NCI-H2081 treated with DMSO at 0.1 percent for 48 hours (cell line): ENCODE results near the gene ATG101.

Experiments used
- DNase-seq: peaks from one replicate; lab custom pipeline; 2025; lab: John Stamatoyannopoulos, UW

Gene ATG101

DNA sequence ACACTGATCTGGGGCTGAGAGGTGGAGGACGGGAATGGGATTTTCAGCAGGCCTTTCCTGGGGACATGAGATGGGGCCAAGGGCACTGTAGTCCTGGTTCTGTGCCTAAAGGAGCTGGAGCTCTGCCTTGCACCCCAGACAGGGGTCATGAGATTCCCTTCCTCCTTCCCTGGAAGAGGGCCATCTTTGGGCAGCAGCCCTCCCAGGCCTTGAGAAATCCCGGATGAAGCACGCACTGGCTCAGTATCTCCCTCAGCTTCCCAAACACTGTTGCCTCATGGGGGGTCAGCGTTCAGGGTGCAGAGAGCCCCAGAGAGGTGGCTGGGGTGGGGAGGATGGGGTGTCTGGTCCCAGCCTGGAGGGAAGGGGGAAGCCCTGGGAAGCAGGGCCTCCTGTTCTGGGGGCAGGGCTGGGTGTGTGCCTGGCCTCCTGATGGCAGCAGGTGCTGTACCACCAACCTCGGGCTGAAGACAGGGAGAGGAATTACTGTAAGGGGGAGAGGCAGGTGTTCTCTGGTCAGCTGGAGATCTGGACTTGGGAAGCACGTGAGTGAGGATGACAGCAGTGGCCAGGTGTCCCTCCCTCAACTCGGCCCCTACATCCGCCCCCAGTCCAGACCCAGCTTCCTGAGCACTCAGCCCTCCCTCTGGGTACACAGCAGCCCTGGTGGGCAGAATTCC is 26.9 kb upstream of the ATG101 start:
- DNase-seq: peak; percentile 48

DNA sequence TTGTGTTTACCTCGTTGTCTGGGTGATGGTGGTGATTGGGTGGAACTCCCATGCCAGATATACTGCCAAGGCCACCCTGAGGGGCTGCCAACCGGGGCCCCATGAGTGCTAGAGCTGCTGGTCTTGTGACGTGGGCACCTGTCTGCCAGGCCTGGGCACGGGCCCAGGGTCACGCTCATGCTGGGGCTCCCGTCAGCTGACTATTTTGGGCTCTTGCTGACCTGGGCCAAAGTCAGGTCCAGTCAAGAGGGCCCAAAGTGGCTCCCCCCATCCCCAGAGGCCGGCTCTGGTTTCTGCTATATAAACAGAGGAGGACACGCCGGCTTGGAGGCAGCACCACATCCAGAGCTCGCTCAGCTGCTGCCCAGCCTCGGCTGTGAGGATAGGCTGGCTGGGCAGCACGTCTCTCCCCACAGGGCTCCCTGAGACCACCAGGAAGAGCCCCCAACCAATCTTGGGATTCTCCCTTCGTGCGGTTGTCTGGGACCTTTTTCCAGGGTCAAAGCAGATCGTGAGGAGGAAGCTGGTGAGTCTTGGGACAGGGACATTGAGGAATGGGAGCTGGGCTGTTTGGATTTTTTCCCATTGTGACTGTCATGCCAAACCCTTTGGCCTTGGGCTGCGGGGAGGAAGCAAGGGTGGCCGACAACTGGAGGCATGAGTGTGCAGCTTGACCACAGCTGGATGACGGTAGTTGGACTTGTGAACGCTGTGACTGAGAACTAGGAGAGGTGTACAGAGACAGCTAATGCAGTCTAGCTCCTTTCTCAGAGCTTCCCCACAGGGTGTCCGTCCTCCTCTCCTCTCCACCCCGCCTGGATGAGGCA is 26.2 kb upstream of the ATG101 start:
- DNase-seq: no peak

DNA sequence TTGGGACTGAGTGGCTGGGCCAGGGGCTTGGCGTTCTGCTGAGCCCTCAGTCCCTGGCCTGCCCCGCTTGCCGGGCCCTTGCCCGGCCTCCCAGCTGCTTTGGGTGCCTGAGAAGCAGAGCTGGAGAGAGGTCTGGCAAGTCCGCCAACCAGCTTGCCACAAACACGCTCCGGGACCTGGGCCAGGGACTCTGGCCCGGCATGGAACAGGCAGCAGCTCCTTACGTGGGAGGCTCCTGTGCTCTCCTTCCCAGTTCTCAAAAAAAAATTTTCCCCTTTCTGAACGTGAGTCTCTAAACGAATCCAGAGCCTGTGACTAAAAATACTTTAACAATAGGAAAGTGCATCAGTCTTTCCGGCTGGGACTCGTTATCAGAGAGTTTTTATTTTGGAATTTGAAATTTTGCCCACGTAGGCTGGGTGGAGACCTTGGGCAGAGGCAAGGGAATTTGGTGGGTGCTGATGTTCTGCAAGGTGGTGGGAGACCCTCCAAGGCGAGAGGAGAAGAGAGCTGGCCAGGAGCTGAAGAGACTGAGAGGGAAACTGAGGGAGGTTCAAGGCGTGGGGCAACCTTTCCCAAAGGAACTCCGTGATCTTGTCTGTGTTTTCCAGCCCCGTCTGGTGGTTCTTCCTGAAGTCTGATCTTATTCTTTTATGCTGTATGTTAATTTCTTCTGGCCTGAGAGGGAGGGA is 25.3 kb upstream of the ATG101 start:
- DNase-seq: no peak

DNA sequence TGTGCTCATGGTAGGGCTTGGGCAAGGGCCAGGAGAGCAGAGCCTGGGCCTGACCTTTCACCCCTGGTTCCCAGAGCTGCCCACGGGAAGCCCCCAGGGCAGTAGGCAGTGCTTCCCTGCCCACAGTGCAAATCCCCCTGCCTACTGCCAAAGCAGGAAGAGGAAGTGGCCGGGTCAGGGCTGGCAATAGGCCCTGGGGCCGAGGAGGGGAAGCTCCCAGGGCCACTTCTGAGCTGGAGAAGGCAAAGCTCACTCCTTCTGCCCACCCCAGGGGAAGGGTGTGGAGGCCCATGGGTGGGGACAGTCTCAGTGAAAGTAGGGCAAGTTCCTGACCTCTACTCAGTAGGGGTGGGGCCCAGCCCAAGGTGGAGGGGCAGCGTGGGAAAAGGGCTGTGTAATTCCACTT is 24.0 kb upstream of the ATG101 start:
- no peak for DNase-seq

DNA sequence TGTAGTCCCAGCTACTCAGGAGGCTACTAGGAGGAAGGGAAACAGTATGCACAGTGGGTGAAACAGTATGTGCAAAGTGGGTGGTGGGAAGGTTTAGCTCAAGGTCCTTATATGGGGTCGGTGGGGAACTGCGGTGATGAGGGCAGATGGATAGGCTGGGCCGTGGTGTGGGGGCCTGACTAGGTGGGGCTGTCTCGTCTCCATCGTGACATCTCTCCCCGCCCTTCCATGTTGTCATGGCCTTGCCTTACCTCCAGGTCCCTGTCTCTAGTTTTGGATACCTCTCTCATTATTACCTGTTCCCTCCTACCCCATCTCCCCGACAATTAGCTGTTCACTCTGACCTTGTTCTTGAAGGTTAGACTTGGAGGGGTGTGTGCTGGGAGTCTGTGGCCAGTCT is 22.9 kb upstream of the ATG101 start:
- DNase-seq: no peak

DNA sequence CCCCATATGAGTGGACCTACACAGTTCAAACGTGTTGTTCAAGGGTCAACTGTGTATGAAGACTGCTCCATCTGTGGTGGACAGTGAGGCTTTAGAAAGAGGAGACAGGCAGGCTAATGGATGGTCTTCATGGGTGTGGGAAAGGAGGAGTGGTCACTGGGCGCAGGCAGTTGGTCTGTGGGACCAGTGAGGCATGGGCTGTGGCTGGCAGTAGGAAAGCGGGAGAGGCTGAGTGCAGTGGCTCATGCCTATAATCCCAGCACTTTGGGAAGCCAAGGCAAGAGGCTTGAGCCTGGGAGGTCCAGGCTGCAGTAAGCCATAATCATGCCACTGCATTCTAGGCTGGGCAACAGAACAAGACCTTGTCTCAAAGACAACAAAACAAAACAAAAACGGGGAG is 20.5 kb upstream of the ATG101 start:
- no peak for DNase-seq

DNA sequence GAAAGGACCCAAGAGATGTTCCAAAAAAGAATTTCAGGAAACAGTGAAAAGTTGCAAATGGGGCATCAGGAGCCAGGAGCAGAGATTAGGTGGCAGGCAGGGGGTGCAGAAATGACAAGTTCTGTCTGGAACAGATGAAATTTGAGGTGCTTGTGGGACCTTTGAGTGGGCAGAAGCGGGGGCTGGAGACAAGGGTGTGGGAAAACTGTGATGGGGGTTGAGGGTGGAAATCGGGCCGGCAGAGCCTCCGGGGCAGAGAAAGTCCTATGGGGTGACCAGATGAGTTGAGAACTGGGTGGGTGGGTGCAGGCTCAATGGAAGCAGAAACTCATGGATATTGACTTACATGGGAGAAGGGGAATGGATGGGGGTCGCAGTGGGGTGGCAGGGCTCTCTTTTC is 20.1 kb upstream of the ATG101 start:
- no peak for DNase-seq

DNA sequence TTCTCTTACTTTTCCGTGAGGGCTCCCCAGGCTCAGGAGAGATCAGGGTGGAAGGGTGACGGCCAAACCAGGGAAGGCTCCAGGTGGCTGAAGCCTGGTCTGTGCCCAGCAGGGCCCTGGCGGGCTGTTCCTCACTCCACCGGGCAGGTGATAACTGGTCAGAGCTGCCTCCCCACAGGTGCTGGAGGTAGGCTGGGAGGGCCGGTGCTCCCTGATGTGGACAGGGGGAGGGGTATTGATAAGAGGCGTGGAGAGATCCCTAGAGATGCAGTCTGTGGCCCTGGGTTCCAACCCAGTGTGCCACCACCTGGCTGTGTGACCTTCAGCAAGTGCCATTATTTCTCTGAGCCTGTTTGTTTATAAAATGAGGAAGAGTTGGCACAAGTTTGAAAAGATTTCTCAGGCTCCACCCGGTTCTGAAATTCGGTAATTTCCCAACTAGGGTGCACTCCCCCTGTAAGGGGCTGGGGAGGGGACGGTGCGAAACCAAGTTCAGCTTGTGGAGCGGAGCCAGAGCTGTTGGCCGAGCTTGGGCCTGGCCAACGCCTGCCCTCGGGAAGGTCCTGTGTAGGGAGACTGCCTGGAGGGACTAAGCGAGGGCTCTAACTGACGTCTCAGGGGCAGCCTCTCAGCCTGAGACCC is 19.5 kb upstream of the ATG101 start:
- DNase-seq: no peak

DNA sequence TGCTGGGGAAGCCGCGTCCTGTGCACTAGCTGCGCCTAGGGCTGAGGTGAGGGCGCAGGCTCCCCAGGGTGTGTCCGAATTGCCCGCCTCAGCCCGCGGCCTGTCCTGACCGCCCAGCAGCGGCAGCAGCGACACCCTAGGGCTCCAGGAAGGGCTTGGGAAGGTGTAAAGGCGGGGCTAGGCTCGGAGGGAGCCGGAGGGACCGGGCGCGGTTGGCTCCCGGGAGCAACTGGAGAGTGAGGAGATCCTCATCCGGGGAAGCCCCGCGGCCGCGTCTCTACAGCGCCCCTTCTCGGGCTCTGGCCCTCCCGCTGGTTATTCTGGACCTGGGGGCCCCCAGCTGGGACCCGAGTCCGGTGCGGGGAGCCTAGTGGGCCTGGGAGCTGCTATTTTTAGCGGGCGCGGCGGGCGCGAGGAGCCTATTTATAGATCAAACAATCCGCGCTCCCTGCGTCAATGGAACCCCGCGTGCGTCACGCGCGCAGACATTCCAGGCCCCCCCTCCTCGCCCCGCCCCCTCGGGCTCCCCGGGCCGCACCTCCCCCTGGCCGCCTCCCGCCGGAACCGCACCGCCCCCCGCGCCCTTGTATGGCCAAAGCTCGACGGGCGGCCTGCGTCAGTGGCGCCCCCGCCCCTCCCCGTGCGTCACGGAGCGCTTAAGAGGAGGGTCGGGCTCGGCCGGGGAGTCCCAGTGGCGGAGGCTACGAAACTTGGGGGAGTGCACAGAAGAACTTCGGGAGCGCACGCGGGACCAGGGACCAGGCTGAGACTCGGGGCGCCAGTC is 18.8 kb upstream of the ATG101 start, which contains the start of gene NR4A1:
NR4A1 (plus strand) TSS at position 685 of the 784 bp plus-strand sequence. CDS start 2,887 bp downstream, outside the sequence.
- no peak for DNase-seq

DNA sequence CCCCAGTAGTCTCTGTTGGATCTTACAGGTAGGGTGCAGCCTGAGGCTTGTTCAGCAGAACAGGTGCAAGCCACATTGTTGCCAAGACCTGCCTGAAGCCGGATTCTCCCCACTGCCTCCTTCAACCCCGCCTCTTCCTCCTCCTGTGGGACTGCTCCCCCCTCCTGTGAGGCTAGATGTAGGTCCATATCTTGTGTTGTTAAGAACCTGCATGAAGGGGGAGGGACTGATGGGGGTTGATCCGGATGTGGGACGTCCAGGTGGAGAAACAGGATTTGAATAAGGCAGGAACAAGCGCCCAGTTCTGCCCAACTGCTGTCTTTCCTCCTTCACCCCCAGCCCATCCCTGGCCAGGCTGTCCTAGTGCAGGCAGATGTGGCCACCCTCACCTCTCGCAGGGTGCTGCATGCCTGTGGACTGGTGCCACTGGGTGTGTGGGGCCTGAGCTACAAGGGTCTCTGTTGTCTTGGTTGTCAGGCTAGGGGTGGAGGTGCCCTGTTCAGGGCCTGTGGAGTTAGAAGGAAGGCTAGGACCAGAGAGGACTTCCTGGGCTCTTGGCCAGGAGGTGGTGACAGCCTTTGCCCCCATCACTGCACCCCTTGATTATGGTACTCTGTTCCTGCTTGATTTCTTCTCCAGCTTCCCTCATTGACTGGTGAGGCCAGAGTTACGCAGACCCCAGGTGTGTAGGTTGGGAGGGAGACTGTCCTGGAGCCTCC is 17.2 kb upstream of the ATG101 start:
- no peak for DNase-seq

DNA sequence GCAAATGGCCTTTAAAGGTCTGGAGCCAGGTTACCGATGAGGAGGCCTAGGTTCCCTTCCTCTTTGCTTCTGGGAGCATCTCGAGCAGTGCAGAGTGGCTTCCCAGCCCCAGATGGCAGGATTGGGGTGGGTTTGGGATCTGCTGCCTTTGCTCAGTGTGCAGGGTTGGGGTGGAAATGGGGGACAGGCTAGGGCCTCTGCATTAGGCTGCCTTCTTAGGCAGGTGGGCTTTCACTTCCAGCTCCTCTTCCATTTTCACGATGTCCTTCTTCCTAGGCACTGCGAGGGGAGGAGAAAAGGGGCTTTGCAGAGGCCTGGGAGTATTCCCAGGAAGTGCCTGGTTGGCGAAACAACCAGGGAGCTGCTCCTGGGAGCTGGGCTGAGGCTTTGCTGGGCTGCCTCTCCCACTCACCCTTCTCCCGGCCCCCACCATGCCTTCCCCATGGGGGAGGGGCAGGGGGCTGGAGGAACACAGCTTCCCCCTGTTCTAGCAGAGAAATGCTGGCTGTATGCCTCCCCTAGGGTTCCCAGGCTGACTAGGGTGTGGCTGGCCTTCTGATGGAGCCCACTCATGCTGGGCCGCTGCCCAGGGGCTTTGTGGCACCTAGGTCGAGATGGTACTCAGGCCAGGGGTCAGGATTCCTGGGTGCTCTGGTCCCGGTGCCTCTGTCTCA is 16.1 kb upstream of the ATG101 start:
- no peak for DNase-seq

DNA sequence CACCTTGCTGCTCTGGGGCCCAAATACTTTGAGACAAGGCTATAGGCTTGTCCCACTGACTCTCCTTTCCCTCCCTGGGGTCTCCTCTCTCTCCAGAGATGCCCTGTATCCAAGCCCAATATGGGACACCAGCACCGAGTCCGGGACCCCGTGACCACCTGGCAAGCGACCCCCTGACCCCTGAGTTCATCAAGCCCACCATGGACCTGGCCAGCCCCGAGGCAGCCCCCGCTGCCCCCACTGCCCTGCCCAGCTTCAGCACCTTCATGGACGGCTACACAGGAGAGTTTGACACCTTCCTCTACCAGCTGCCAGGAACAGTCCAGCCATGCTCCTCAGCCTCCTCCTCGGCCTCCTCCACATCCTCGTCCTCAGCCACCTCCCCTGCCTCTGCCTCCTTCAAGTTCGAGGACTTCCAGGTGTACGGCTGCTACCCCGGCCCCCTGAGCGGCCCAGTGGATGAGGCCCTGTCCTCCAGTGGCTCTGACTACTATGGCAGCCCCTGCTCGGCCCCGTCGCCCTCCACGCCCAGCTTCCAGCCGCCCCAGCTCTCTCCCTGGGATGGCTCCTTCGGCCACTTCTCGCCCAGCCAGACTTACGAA is 15.4 kb upstream of the ATG101 start:
- no peak for DNase-seq

DNA sequence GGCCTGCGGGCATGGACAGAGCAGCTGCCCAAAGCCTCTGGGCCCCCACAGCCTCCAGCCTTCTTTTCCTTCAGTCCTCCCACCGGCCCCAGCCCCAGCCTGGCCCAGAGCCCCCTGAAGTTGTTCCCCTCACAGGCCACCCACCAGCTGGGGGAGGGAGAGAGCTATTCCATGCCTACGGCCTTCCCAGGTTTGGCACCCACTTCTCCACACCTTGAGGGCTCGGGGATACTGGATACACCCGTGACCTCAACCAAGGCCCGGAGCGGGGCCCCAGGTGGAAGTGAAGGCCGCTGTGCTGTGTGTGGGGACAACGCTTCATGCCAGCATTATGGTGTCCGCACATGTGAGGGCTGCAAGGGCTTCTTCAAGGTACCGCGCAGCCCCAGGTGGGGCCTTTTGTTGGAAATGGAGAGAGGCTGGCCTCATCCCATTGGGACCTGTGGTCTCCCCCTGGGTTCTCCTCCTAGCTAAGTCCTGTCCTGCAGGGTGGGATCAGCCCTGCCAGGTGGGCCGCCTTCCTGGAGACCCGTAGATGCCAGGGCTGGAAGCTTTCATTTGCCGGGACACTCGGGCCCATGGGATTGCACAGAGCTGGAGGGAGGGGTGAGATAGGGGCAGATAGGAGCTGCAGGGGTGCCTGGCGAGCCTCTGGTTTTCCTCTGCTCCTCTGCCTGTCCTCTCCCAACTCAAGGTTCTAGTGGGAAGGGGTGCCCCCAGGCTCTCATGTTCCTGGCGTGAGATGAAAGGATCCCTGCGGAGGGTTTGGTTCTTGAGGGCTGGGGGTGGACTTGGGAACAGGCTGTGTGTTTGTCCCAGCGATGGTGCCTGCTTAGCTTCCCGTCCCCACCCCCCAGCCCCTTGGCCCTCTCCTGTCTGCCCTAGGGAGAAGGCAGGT is 14.7 kb upstream of the ATG101 start:
- no peak for DNase-seq

DNA sequence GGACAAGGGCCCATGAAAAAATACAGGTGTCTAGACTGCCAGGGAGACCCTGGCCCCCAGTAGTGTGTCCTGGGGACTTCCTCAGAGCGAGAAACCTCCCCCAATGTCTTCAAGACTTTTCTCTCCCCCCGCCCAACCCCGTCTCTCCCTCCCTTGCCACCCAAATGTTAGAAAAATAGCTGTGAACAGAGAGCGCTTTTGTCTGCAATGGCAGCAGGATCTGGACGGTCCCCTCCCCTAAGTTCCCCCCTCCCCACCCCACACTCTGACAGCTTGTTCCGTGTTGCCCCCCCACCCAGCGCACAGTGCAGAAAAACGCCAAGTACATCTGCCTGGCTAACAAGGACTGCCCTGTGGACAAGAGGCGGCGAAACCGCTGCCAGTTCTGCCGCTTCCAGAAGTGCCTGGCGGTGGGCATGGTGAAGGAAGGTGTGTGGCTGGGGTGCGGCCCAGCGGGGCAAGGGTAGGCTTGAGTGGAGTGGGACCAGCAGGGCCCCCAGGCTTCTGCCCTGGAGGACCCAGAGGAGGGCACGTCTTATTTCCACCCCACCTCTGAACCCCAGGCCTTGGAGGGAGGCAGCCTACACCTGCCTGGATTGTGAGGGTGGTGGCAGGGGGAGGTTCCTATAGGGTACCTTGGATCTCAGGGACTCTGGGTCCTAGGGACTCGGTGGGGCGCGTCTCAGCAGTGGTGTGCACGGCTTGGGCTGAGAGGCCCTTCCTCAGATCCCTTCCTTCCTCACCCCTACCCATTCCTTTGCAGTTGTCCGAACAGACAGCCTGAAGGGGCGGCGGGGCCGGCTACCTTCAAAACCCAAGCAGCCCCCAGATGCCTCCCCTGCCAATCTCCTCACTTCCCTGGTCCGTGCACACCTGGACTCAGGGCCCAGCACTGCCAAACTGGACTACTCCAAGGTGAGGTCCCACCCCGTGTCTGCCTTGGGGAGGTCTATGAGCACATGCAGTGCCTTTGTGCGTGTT is 13.8 kb upstream of the ATG101 start:
- no peak for DNase-seq

DNA sequence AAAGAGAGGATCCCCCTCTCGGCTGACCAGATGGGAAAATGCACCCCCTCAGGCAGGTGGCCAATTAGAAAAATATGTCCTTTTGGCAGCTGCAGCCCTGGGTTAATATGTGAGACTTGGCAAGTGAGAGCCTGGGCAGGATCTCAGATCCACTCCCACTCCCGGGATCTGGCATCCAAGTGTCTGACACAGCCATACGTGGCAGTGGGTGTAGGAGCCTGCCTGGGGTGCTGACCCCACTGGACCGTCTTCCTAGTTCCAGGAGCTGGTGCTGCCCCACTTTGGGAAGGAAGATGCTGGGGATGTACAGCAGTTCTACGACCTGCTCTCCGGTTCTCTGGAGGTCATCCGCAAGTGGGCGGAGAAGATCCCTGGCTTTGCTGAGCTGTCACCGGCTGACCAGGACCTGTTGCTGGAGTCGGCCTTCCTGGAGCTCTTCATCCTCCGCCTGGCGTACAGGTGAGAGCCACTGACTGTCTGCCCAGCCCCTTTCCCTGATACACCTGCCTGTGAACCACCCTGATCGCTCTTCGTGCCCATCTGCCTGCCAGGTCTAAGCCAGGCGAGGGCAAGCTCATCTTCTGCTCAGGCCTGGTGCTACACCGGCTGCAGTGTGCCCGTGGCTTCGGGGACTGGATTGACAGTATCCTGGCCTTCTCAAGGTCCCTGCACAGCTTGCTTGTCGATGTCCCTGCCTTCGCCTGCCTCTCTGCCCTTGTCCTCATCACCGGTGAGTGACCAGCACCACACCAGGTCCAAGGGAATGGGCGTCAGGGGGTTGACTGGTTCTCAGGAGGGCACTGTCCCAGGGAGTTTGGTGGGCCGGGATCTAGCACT is 12.8 kb upstream of the ATG101 start:
- DNase-seq: no peak

DNA sequence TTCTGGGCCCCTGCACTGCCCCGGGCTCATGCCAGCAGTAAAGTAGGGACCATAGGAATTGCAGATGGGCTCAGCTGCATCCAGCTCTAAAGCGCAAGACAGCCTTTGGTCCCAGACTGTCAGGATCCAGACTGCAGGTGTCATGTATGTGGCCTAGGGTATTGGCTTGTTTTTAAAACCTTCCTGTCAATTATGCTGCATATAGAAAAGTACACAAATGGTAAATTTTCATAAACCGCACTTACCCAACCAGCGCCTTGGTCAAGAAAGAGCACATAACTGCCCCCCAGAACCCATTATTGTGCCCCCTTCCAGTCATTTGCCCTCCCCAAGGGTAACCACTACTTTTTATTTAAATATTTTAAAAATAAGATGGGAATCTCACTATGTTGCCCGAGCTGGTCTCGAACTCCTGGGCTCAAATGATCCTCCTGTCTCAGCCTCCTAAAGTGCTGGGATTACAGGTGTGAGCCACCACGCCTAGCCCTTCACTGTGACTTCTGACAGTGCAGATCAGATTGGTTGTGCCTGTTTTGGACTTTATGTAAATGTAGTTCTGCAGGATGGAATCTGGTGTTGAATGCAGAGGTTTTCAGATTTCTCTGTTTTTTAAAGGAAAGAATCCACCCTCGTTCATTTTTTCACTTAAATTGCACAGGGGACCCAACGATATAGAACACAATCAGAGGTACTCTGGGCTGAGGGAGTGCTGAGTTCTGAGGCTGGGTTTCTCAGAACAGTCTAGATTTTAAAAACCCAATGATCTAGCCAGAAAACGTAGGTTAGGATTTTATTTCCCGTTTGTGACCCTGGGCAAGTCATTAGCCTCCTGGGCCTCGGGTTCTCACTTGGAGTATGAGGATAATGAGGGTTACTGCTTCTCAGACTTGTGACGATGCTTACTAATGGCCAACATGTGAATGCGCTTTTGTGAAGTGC is 11.9 kb upstream of the ATG101 start:
- no peak for DNase-seq
